NOMO-1 (cell line): Measurements from ENCODE around the gene CWC25.
A peak's percentile ranks its signal among the peaks of the same experiment; 100 is the strongest.
"Not testable (repeated sequence)": the region's sequence is repeated elsewhere in the genome, so short reads cannot be mapped to it uniquely, and the experiment has no call there.

Experiments
- DNase-seq, 2 experiments: peaks; one replicate each; lab custom pipeline; 2025; ENCODE audit not compliant: unreplicated experiment in 2 of 2; lab: John Stamatoyannopoulos, UW

The CWC25 gene

DNA sequence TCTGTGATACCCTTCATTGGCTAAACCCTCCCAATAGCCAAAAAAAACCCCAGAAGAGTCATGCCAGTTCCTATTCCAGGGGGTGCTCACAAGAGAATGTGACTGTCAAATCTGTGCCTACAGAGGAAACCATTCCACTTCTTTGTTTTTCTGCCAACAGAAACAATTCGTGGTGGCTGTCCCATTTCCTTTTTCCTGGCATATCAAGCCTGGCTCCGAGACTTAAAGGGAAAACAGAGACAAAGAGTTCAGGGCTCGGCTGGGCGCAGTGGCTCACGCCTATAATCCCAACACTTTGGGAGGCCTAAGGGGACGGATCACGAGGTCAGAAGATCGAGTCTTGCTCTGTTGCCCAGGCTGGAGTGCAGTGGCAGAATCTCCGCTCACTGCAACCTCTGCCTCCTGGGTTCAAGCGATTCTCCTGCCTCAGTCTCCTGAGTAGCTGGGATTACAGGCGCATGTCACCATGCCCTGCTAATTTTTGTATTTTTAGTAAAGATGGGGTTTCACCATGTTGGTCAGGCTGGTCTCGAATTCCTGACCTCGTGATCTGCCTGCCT lies 34.9 kb downstream of the CWC25 start:
- DNase-seq: not testable (repeated sequence)

DNA sequence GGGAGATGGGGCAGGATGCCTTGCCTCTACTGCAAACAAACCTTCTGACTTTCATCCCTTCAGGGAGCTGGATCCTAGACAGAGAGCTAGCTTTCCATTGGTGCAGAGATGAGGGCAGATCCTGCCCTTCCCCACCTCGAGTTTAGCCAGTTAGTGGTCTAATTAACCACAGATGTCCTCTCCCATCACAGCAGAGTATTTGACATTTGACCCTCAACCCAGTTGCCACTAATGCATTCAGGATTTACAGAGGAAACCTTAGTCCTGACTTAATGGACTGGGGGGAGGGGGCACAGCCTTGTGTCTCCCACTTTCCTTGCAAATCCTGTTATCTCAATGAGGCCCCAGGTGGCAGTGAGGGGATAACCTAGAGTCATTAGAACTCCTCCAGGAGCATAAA lies 35.9 kb downstream of the CWC25 start:
- no peak for DNase-seq

- DNase-seq: not testable (repeated sequence)
Measured at GRCh38 chr17:38787999-38788398, 37.1 kb downstream of the CWC25 start.

DNA sequence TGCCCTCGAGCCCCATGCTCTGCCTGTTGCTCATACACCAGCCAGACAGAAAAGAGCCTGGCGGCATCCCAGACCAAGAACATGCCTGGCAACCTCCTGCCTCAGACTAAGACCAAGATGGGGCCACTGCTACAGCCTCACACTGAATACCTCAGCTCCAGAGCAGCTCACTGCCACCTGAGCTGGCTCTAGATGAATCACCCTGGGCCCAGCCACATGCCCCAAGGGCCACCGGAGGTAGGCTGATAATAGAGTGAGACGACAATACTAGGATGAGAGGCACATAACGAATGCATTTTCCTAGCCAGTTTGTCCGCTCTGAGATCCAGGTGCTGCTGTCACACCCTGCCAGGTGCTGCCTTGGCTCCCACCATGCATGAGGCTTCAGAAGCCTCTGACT lies 38.7 kb downstream of the CWC25 start:
- no peak for DNase-seq

GRCh38 chr17:38783227-38783626 lies 41.9 kb downstream of the CWC25 start:
- no peak for DNase-seq

GRCh38 chr17:38779965-38780752 lies 45.0 kb downstream of the CWC25 start:
- DNase-seq: no peak

- DNase-seq: no peak
Measured at GRCh38 chr17:38777641-38778250, 47.4 kb downstream of the CWC25 start.

DNA sequence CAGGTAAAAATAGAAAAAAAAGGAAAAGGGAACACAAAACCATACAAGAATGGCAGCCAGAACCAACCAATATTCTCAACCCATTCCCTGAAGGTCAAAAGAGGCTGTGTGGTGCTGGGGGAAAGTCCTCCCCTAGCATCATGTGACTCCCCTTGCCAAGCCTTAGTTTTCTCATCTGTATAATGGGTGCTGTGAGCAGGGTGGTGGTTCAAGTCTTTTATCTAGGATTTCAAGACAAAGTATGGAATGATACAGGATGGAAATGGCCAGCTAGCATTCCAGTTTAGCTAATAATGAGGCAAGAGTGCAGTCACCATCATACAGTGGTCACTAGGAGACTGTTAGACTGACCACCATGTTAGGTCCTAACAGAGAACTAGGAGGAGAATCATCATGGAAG lies 51.9 kb downstream of the CWC25 start:
- no peak for DNase-seq

GRCh38 chr17:38768417-38768816 lies 56.7 kb downstream of the CWC25 start:
- no peak for DNase-seq

DNA sequence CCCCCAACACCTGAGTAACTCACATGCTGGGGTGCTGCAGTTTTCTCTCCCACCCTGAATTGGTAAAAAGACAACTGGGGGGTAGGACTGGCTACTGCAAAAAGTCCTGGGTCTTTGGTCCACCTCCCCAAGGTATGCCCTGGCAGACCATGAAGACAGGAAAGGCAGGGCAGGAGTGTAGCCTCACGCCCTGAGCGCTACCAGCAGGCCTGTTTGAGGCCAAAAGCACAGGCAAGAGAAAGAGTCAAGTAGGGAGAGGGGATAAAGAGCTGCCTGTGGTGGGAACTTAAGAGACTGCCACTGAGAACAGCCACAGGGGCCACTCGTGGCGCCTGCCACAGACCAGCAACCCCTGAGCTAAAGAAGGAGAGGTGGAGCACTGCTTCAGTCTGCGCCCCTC lies 58.8 kb downstream of the CWC25 start:
- DNase-seq: no peak

DNA sequence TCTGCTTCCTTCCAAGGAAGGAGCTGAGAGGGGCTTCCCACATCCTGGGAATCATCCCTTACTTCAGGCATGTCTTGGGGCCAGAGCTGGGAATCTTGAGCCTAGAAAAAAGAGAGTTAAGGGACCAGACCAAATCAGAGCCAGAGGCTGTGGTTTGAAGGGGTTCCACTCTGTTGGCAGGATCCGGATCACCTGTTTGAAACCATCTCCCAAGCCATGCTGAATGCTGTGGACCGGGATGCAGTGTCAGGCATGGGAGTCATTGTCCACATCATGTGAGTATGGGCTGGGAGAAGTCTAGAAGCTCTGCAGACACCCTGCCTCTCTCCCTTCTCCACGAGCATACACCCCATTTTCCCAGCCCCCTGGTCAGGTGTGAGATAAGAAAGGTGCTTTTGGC lies 62.9 kb downstream of the CWC25 start:
- DNase-seq: no peak

GRCh38 chr17:38761612-38762011 lies 63.5 kb downstream of the CWC25 start:
- DNase-seq: no peak

DNA sequence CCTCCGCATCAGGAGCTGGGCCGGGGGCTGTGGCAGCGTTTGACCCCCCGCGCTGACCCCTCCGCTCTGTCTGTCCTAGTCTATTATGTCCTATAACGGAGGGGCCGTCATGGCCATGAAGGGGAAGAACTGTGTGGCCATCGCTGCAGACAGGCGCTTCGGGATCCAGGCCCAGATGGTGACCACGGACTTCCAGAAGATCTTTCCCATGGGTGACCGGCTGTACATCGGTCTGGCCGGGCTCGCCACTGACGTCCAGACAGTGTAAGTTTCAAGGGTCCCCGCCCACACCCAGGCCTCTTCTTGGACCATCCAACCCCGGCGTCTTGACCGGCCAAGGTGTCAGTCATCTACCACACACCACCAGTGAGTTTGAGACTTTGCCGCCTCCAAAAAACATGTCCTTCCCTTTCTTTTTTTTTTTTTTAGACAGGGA lies 72.0 kb downstream of the CWC25 start:
- DNase-seq: no peak

GRCh38 chr17:38752308-38753070 lies 72.6 kb downstream of the CWC25 start, which contains the start of gene PSMB3:
TSS of gene PSMB3 (plus strand) at chr17:38752741. CDS start at chr17:38752827, 86 bp downstream.
- DNase-seq: peak; percentile 99 to 100

GRCh38 chr17:38751808-38752307 lies 73.3 kb downstream of the CWC25 start:
- peak; percentile 49 to 70 for DNase-seq

GRCh38 chr17:38751144-38751807 lies 73.8 kb downstream of the CWC25 start:
- peak in 1 of 2 experiments; percentile 32 for DNase-seq
